ENCODE results near the gene AGXT. TPM values are rescaled to one million over a fixed set of nuclear protein-coding genes. Genes with fewer than 3 reads are reported as not detected.

AGXT gene
- total RNA-seq, 1 donor from 2014 or later, result not detected

GRCh38 chr2:240929364-240930095 lies 60.9 kb downstream of the AGXT start:
- Histone ChIP-seq H3K4me3 (no peak overlapping the region), H3K27me3 (no peaks in the 10 kb centered on the region), H3K36me3 (no peaks in the 10 kb centered on the region), H3K27ac (no peak overlapping the region), H3K9me3 (no peaks in the 10 kb centered on the region), H3K4me1 (no peaks in the 10 kb centered on the region)
- no peak for ATAC-seq
- TF ChIP-seq CTCF (IDR thresholded peaks at IDR 0.05), result no peak
- peak; percentile 41 for DNase-seq
- intact Hi-C loops (cut with DNase I), result no loop called here

Other genes starting within 250 kb of the AGXT start
- 3.4 TPM for gene GPR35, start 243.3 kb upstream of the AGXT start, total RNA-seq
- gene AQP12B, start 185.9 kb upstream of the AGXT start, total RNA-seq, result not detected
- gene AQP12A, start 177.0 kb upstream of the AGXT start, total RNA-seq, result not detected
- gene KIF1A, start 48.6 kb upstream of the AGXT start, total RNA-seq, result 0.81 TPM
- gene MAB21L4, start 27.3 kb downstream of the AGXT start, total RNA-seq, result 22.2 TPM
- gene CROCC2, start 37.5 kb downstream of the AGXT start, total RNA-seq, result 0.26 TPM
- gene SNED1, start 129.8 kb downstream of the AGXT start, total RNA-seq, result 38.4 TPM
- 34.6 TPM for gene MTERF4, start 233.5 kb downstream of the AGXT start, total RNA-seq